SU-DHL-6 (cell line): ENCODE results near the gene MREG.
"Not testable (repeated sequence)": the region's sequence is repeated elsewhere in the genome, so short reads cannot be mapped to it uniquely, and the experiment has no call there.

Experiments
- H2AFZ ChIP-seq: fragments of 200-600 bp; sonication (generic); 2 replicates; pipeline ENCODE4 v1.6.1; 2014; ENCODE audit warnings: low read depth, mild to moderate bottlenecking, moderate library complexity, mixed read lengths, antibody characterized with exemption, low read length; ENCODE audit not compliant: severe bottlenecking
- H3F3A ChIP-seq: fragments of 200-600 bp; shearing (Covaris generic); 2 replicates; pipeline ENCODE4 v1.6.0; 2016; ENCODE audit warnings: antibody characterized with exemption, mild to moderate bottlenecking; ENCODE audit not compliant: insufficient read depth
- H3K27ac ChIP-seq: fragments of 200-600 bp; sonication (generic); 2 replicates; pipeline ENCODE4 v1.5.1; 2016; ENCODE audit warnings: low read depth, mild to moderate bottlenecking, low read length, moderate library complexity, mixed read lengths
- H3K27me3 ChIP-seq: fragments of 200-600 bp; sonication (generic), shearing (Covaris generic); 2 replicates; pipeline ENCODE4 v1.6.0; 2014; ENCODE audit warnings: mild to moderate bottlenecking, low read length
- H3K36me3 ChIP-seq: fragments of 200-600 bp; sonication (generic); 2 replicates; pipeline ENCODE4 v1.6.1; 2014; ENCODE audit warnings: mild to moderate bottlenecking, low read length, mixed read lengths
- H3K4me2 ChIP-seq: fragments of 300-600, 200-600 bp; shearing (Covaris generic), sonication (generic); 2 replicates; pipeline ENCODE4 v1.6.0; 2014; ENCODE audit warnings: low read length, low read depth, mild to moderate bottlenecking; ENCODE audit not compliant: poor library complexity, severe bottlenecking
- H3K4me3 ChIP-seq: fragments of 200-600 bp; sonication (generic); 2 replicates; pipeline ENCODE4 v1.5.1; 2014; ENCODE audit warnings: antibody characterized with exemption, low read length, mild to moderate bottlenecking, mixed read lengths; ENCODE audit not compliant: insufficient read depth, poor library complexity, severe bottlenecking
- H3K79me2 ChIP-seq: fragments of 200-600 bp; sonication (generic); 2 replicates; pipeline ENCODE4 v1.6.1; 2014; ENCODE audit warnings: mild to moderate bottlenecking, low read length, moderate library complexity; ENCODE audit not compliant: insufficient read depth
- H3K9ac ChIP-seq: fragments of 200-600 bp; sonication (generic); 2 replicates; pipeline ENCODE4 v1.7.0; 2014; ENCODE audit warnings: mild to moderate bottlenecking, low read length
- H3K9me2 ChIP-seq: fragments of 200-600 bp; sonication (generic); replicated peaks from 2 replicates; pipeline ENCODE4 v1.6.1; 2014; ENCODE audit warnings: low read length; ENCODE audit not compliant: insufficient read depth
- H3K9me3 ChIP-seq: fragments of 200-600 bp; sonication (generic); 2 replicates; pipeline ENCODE4 v1.6.1; 2014; ENCODE audit warnings: low read length, mixed read lengths; ENCODE audit not compliant: insufficient read depth
- H4K20me1 ChIP-seq: fragments of 200-600 bp; sonication (generic); 2 replicates; pipeline ENCODE4 v1.6.1; 2014; ENCODE audit warnings: low read depth, mild to moderate bottlenecking, antibody characterized with exemption, low read length, moderate library complexity, mixed read lengths
- CTCF ChIP-seq: fragments of 200-600 bp; sonication (generic); IDR thresholded peaks from one replicate; pipeline ENCODE4 v1.5.1; 2017; ENCODE audit warnings: antibody characterized with exemption, mild to moderate bottlenecking, low read length, moderate library complexity; ENCODE audit not compliant: insufficient read depth, poor library complexity, severe bottlenecking
- EZH2phosphoT487 ChIP-seq: fragments of 200-600 bp; sonication (generic), shearing (Covaris generic); conservative IDR thresholded peaks from 2 replicates; pipeline ENCODE4 v1.6.1; 2018; ENCODE audit warnings: mild to moderate bottlenecking, antibody characterized with exemption, low read length, moderate library complexity, mixed read lengths

MREG gene

GRCh38 chr2:215973954-215974699 lies 39.2 kb downstream of the MREG start:
- no peak overlapping the region for H3K27ac ChIP-seq
- H3K4me3 ChIP-seq = no peak overlapping the region
- H3K4me2 ChIP-seq = no peak overlapping the region
- no peaks in the 10 kb centered on the region for H3K27me3 ChIP-seq
- H3K9me2 ChIP-seq = no peaks in the 10 kb centered on the region
- no peak overlapping the region for H2AFZ ChIP-seq
- H4K20me1 ChIP-seq = no peaks in the 10 kb centered on the region
- TF ChIP-seq EZH2phosphoT487 = no peak
- no peak for TF ChIP-seq CTCF
- no peaks in the 10 kb centered on the region for H3K79me2 ChIP-seq
- no peaks in the 10 kb centered on the region for H3F3A ChIP-seq
- H3K9me3 ChIP-seq = no peaks in the 10 kb centered on the region
- no peaks in the 10 kb centered on the region for H3K36me3 ChIP-seq
- H3K9ac ChIP-seq = no peak overlapping the region

- TF ChIP-seq CTCF (no peak), EZH2phosphoT487 (no peak)
- Histone ChIP-seq H3K9me3 (no peaks in the 10 kb centered on the region), H3K4me3 (no peak overlapping the region), H3K36me3 (no peaks in the 10 kb centered on the region), H3K27me3 (no peaks in the 10 kb centered on the region), H2AFZ (no peak overlapping the region), H3K9ac (no peak overlapping the region), H3K9me2 (no peaks in the 10 kb centered on the region), H3K4me2 (no peak overlapping the region), H3K27ac (no peak overlapping the region), H3K79me2 (no peaks in the 10 kb centered on the region), H4K20me1 (no peaks in the 10 kb centered on the region), H3F3A (no peaks in the 10 kb centered on the region)
Measured at GRCh38 chr2:215973145-215973792, 40.1 kb downstream of the MREG start.

GRCh38 chr2:215971671-215972070 lies 41.7 kb downstream of the MREG start:
- Histone ChIP-seq H3K9ac (no peak overlapping the region), H3K36me3 (no peaks in the 10 kb centered on the region), H3K79me2 (no peaks in the 10 kb centered on the region), H3K27me3 (no peaks in the 10 kb centered on the region), H3K4me2 (no peak overlapping the region), H3K4me3 (no peak overlapping the region), H2AFZ (no peak overlapping the region), H3K27ac (no peak overlapping the region), H3K9me3 (no peaks in the 10 kb centered on the region), H3K9me2 (no peaks in the 10 kb centered on the region), H4K20me1 (no peaks in the 10 kb centered on the region), H3F3A (no peaks in the 10 kb centered on the region)
- TF ChIP-seq CTCF (no peak), EZH2phosphoT487 (no peak)

GRCh38 chr2:215970894-215971293 lies 42.5 kb downstream of the MREG start:
- H3K27me3 ChIP-seq, H3K9me2 ChIP-seq, H3K4me2 ChIP-seq, H4K20me1 ChIP-seq, H3K27ac ChIP-seq, H3K36me3 ChIP-seq, H3F3A ChIP-seq, H3K4me3 ChIP-seq, H3K79me2 ChIP-seq, H2AFZ ChIP-seq, H3K9ac ChIP-seq, H3K9me3 ChIP-seq: not testable (repeated sequence)
